ENCODE data around the gene NUAK1.

NUAK1 gene

DNA sequence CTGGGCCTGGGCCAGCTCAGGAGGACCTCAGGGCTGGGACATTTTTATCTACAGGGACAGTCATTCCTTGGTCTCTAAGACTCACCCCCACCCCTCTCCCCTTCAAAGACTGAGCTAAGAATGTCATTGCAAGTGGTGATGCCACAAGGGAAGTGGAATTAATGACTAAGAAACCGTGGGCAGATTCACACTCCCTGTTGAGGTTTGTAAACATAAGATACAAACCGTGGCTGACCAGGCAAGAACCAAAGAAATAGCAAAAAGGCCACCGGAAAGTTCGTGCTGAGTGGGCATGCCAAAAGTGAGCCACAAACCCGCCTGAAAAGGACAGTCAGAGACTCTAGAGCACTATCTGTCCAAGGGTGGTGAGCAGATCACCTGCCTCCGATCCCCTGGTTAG is 25.7 kb downstream of the NUAK1 start:
- TF ChIP-seq SIN3A (IDR thresholded peaks at IDR 0.05; ENCODE audit: borderline replicate concordance, insufficient read depth, low read length), result no peak
- no peak for TF ChIP-seq FOXP2 (optimal IDR thresholded peaks at IDR 0.05; ENCODE audit: borderline replicate concordance, extremely low read depth, extremely low read length, insufficient read depth)
- TF ChIP-seq, protein P1, sequence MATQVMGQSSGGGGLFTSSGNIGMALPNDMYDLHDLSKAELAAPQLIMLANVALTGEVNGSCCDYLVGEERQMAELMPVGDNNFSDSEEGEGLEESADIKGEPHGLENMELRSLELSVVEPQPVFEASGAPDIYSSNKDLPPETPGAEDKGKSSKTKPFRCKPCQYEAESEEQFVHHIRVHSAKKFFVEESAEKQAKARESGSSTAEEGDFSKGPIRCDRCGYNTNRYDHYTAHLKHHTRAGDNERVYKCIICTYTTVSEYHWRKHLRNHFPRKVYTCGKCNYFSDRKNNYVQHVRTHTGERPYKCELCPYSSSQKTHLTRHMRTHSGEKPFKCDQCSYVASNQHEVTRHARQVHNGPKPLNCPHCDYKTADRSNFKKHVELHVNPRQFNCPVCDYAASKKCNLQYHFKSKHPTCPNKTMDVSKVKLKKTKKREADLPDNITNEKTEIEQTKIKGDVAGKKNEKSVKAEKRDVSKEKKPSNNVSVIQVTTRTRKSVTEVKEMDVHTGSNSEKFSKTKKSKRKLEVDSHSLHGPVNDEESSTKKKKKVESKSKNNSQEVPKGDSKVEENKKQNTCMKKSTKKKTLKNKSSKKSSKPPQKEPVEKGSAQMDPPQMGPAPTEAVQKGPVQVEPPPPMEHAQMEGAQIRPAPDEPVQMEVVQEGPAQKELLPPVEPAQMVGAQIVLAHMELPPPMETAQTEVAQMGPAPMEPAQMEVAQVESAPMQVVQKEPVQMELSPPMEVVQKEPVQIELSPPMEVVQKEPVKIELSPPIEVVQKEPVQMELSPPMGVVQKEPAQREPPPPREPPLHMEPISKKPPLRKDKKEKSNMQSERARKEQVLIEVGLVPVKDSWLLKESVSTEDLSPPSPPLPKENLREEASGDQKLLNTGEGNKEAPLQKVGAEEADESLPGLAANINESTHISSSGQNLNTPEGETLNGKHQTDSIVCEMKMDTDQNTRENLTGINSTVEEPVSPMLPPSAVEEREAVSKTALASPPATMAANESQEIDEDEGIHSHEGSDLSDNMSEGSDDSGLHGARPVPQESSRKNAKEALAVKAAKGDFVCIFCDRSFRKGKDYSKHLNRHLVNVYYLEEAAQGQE (IDR thresholded peaks at IDR 0.05; ENCODE audit: insufficient read depth in 1 of 2, low read depth in 2 of 2, low read length in 2 of 2), result no peak
- TF ChIP-seq TAF1 (IDR thresholded peaks at IDR 0.05; ENCODE audit: borderline replicate concordance, insufficient read depth, low read length), result no peak
- no peak for TF ChIP-seq POLR2AphosphoS5 (IDR thresholded peaks at IDR 0.05; ENCODE audit: low read depth, low read length)

DNA sequence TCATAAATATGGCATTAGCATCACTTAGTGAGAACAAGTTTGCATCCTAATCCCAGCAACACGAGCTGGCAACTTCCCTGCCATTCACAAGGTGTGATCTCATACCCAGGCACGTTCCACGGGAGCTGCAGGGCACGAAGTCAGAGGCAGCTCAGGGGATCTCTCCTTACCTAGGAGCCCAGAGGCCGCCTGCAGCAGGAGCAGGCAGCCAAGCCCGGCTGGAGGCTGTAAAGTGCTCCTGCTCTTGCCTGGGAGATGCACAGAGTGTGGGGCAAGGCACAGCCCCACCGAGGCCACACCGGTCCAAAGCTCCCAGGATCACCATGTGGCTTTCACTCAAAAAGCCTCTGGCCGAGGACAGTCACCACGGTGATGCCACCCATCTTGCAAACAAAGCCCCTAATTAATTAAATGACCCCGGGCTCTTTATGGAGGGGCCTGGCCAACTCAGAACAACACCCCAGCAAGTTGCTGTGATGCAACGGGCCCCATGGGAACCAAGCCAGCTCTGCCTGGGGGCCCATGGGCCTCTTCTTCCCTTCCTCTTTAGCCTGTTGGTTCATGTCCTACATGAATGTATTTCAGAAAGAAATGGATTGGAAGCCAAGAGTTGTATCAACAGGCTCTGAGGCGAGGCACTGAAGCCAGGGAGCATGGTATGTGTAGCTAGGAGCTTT is 26.5 kb downstream of the NUAK1 start:
- TF ChIP-seq FOXP2 (optimal IDR thresholded peaks at IDR 0.05; ENCODE audit: borderline replicate concordance, extremely low read depth, extremely low read length, insufficient read depth), result no peak

DNA sequence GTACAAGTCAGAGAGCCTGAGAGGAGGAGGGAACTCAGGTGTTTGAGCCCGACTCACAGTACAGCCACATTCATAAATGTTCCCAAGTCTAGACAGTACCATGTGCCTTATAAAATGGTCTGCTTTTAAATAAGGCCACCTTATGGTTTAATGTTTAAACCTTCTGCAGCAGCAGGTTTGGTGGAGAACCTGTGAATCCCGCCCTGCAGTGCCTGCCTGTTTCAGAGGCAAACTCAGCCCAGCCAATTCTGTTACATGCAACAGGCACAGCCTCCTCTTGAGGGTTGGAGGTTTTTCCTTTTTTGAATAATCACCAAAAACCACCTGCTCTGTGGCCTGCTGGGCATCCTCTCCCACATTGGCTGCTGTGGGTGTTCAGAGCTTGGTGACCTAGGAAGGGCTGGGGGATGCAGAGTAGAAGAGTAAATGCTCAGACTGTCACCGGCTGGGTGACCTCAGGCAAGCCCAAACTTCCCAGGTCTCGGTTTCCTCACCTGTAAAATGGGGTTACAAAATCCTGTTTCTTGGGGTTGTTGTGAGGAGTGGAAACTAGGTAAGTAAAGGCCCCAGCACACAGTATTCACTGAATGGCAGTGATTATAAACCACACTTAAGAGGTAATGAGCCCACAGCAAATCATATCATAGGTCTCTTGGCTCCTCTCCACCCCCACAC is 28.0 kb downstream of the NUAK1 start:
- TF ChIP-seq TAF1 (IDR thresholded peaks at IDR 0.05; ENCODE audit: borderline replicate concordance, insufficient read depth, low read length) (no peak), FOXP2 (optimal IDR thresholded peaks at IDR 0.05; ENCODE audit: borderline replicate concordance, extremely low read depth, extremely low read length, insufficient read depth) (no peak), SIN3A (IDR thresholded peaks at IDR 0.05; ENCODE audit: borderline replicate concordance, insufficient read depth, low read length) (no peak), POLR2AphosphoS5 (IDR thresholded peaks at IDR 0.05; ENCODE audit: low read depth, low read length) (no peak)
- TF ChIP-seq, protein P1 (IDR thresholded peaks at IDR 0.05; ENCODE audit: insufficient read depth in 1 of 2, low read depth in 2 of 2, low read length in 2 of 2), result no peak

DNA sequence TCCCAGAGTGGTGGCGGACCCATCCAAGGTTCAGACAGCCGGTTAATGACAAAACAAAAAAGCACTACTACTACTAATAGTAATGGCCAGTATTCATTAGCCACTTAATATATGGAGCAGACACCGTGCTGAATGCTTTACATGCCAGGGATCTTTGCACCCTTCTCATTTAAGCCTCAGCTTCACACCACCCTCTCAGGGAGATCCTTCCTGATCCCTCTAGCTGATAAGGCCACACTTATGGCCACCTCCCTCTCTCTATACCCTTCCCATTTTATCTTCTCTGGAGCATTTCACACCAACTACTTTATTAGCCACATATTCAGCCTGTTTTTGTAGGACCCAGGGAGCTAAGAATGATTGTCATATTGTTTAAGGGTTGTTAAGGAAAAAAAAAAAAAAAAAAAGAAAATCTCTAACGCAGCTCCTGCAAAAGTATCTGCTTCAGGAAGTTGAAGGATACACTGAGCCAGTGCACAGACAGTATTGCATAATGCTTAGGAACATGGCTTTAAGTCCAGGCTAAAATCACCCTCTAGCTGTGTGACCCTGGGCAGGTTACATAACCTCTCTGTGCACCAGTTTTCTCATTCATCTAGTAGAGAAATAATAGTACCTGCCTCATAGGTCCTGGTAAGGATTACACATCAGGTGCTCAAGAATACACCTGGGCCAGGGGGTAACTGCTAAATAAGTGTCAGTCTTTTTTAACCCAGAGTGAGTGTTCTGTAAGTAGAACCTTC is 29.4 kb downstream of the NUAK1 start:
- TF ChIP-seq POLR2AphosphoS5 (IDR thresholded peaks at IDR 0.05; ENCODE audit: low read depth, low read length) (no peak), SIN3A (IDR thresholded peaks at IDR 0.05; ENCODE audit: borderline replicate concordance, insufficient read depth, low read length) (no peak)

DNA sequence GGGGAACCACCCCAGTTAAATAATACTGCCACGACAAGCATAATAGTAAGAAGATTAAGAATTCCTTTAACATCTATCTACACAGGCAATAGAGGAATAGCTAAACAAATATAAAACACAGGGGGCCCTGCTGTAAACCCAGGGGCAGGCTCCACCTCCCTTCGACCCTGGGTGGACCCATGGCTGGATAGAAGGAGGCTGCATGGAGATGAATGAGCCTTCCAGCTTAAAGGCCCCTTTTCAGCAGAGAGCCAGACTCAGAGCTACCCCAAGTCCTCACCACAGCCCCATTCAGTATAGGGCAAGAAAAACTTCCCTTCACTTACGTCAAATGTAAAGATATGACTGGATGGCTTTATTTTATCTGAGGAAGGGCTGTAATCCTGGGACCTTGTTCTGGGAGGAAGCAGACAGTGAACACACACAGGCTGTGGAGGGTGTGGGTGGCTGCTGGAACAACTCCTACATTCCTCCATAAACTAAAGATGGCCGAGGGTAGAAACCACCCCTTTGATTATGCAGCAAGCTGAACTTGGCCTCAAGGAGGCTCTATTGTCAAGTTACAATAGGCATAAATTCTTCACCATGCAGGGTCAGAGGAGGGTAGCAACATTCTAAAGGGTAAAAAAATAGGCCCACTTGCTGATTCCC is 30.4 kb downstream of the NUAK1 start:
- TF ChIP-seq POLR2AphosphoS5 (IDR thresholded peaks at IDR 0.05; ENCODE audit: low read depth, low read length) (no peak), TAF1 (IDR thresholded peaks at IDR 0.05; ENCODE audit: borderline replicate concordance, insufficient read depth, low read length) (no peak), SIN3A (IDR thresholded peaks at IDR 0.05; ENCODE audit: borderline replicate concordance, insufficient read depth, low read length) (no peak), FOXP2 (optimal IDR thresholded peaks at IDR 0.05; ENCODE audit: borderline replicate concordance, extremely low read depth, extremely low read length, insufficient read depth) (no peak)
- TF ChIP-seq, protein P1 (IDR thresholded peaks at IDR 0.05; ENCODE audit: insufficient read depth in 1 of 2, low read depth in 2 of 2, low read length in 2 of 2), result no peak
